H1 (cell line): Measurements from ENCODE around the gene HPD. TPM values are rescaled to one million over a fixed set of nuclear protein-coding genes. Genes with fewer than 3 reads are reported as not detected.

Source experiments
- KDM1A ChIP-seq: fragments of 200-600, 300-600 bp; sonication (generic); IDR thresholded peaks from 2 replicates; pipeline ENCODE4 v1.7.1; 2016; ENCODE audit warnings: mild to moderate bottlenecking, low read length, borderline replicate concordance
- KDM4A ChIP-seq: IDR thresholded peaks from one replicate; pipeline ENCODE4 v1.7.1; 2012; ENCODE audit warnings: low read depth, mild to moderate bottlenecking, moderate library complexity, low read length, inconsistent platforms; ENCODE audit not compliant: severe bottlenecking
- PHF8 ChIP-seq: fragments of 200-600 bp; sonication (generic); conservative IDR thresholded peaks from 2 replicates; pipeline ENCODE4 v1.7.1; 2012; ENCODE audit warnings: low read depth, mild to moderate bottlenecking, inconsistent platforms, low read length, moderate library complexity
- RAD21 ChIP-seq, 2 experiments: IDR thresholded peaks in 1 of 2; conservative IDR thresholded peaks in 1 of 2; 2 replicates each; pipeline ENCODE4 v1.6.1; 2011; ENCODE audit warnings: low read depth in 2 of 2, low read length in 2 of 2, improper control_type of control experiment in 1 of 2, inconsistent platforms in 1 of 2, mild to moderate bottlenecking in 1 of 2, moderate library complexity in 1 of 2
- TAF7 ChIP-seq: optimal IDR thresholded peaks from 2 replicates; pipeline ENCODE3; 2011; ENCODE audit warnings: low read depth, mild to moderate bottlenecking, inconsistent platforms, low read length, moderate library complexity, borderline replicate concordance
- polyA plus RNA-seq, 7 experiments: library from polyadenylated mRNA; depleted of rRNA in 3 of 7; stranded (reverse) in 5 of 7; unstranded in 2 of 7; fragments of >200 nt in 5 of 7; fragments of 200-250 nt in 2 of 7; gene quantifications; 1 replicate in 5 of 7; 2 replicates in 1 of 7; 4 replicates in 1 of 7; pipeline versions ENCODE4 v1.2.1 to v1.2.3, GENCODE V29; 2011 to 2013; ENCODE audit warnings: missing spikeins in 2 of 7, mixed read lengths in 2 of 7
- total RNA-seq: library from RNA; stranded (reverse); fragmentation: NEBNext Ultra II Directional; extraction: Animal tissue kit (Norgen Biotek cat#: 25700); gene quantifications from 2 replicates; pipeline ENCODE4 v1.2.1, GENCODE V29; 2021

HPD gene
- total and polyA plus RNA-seq, 2 of the 8 experiments (the other 6 are each of a cell fraction or from before 2014, with no cell fraction given) = 0.48 to 0.56 TPM

DNA sequence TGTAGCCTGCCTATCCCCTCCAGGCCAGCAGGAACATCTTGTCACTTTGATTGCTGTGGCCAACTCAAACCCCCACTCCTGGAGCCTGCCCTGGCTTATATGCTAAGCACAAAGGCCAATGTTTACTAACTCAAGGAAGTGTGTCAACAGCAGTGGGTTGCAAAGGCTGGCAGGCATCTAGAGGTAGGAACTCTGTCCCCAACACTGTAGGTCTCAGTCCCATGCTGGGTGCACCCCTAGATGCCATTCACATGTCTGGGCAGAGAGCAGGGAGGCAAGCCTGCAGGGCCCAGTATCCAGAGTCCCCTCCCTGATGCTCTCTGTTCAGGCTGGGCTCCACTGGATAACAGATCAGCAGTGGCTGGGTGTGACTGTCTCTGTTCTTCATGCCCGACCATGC, 1.6 kb upstream of the HPD start (continued):
- TF ChIP-seq TAF7 = no peak
- TF ChIP-seq KDM1A = no peak
- TF ChIP-seq KDM4A = no peak
- TF ChIP-seq PHF8 = no peak
- TF ChIP-seq RAD21 (IDR thresholded peaks at IDR 0.05 in 1 of 2, conservative IDR thresholded peaks at IDR 0.05 in 1 of 2; ENCODE audit: low read depth in 2 of 2, low read length in 2 of 2) = no peak
